ENCODE measurements around the gene LYPD6B. TPM values are rescaled to one million over a fixed set of nuclear protein-coding genes. Genes with fewer than 3 reads are reported as not detected.

LYPD6B gene
- total RNA-seq, 1 experiment from 2014 or later, result 6.1 TPM

DNA sequence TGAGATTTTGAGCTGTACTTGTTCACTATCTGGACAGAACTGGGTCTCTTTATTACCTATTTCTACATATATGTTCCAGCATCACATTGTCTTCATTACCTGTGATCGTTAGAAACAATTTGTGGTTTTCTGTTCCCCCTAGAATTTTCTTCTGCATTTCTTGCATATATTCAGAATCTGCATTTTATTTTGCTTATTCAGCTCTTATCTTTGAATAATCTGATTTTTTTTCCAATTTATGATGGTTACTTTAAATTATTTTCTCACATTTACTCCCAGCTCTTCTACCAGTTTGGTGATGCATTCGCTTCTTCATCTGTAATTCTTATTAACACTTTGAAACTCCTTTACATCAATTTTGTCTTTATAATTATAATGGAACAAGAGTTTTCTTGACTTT lies 55.1 kb downstream of the LYPD6B start:
- ATAC-seq (no peak), DNase-seq (ENCODE audit: low read depth, low spot score) (no peak)
- Histone ChIP-seq H3K36me3 (ENCODE audit: control insufficient read depth in 1 of 2, insufficient read depth in 2 of 2, low read length in 2 of 2) (no peaks in the 10 kb centered on the region), H3K27me3 (ENCODE audit: insufficient read depth, low read length) (no peaks in the 10 kb centered on the region), H3K9me2 (ENCODE audit: insufficient read depth) (no peaks in the 10 kb centered on the region), H3K4me1 (ENCODE audit: control insufficient read depth in 1 of 2, insufficient read depth in 2 of 2, low read length in 2 of 2) (no peaks in the 10 kb centered on the region), H3K4me3 (replicated peaks in 1 of 2; ENCODE audit: low read depth in 1 of 2, low read length in 2 of 2) (no peak overlapping the region), H3K27ac (ENCODE audit: low read depth, low read length) (no peak overlapping the region), H3K9me3 (ENCODE audit: control insufficient read depth in 1 of 2, insufficient read depth in 1 of 2, low read depth in 1 of 2, low read length in 2 of 2) (no peaks in the 10 kb centered on the region), H4K20me1 (ENCODE audit: insufficient read depth) (no peaks in the 10 kb centered on the region), H3K4me2 (ENCODE audit: low read length) (no peak overlapping the region), H3K79me2 (ENCODE audit: insufficient read depth, low read length) (no peaks in the 10 kb centered on the region), H2AFZ (ENCODE audit: low read depth, low read length, poor library complexity, severe bottlenecking) (no peak overlapping the region), H3K9ac (ENCODE audit: low read length) (no peak overlapping the region)
- RAD21 ChIA-PET (ENCODE audit: low non-redundant PET in 1 of 2, low total read pairs in 2 of 2, uncharacterized antibody in 2 of 2, unreplicated experiment in 2 of 2), result no interaction called here
- TF ChIP-seq TCF7L2 (IDR thresholded peaks at IDR 0.05; ENCODE audit: borderline replicate concordance, extremely low read depth, insufficient read depth, insufficient read length), result no peak
- TF ChIP-seq YY1 (IDR thresholded peaks at IDR 0.05; ENCODE audit: extremely low read depth, insufficient replicate concordance, low read depth, low read length), result no peak
- TF ChIP-seq ZFX (IDR thresholded peaks at IDR 0.05), result no peak
- TF ChIP-seq REST (IDR thresholded peaks at IDR 0.05; ENCODE audit: low read depth), result no peak
- no peak for TF ChIP-seq CEBPB (IDR thresholded peaks at IDR 0.05; ENCODE audit: low read depth)
- TF ChIP-seq POLR2A (IDR thresholded peaks at IDR 0.05; ENCODE audit: borderline replicate concordance, extremely low read depth, insufficient read depth, insufficient read length), result no peak
- BruUV-seq (replicated peaks), result no TSS peak
- CTCF ChIA-PET, result no interaction called here
- intact Hi-C loops (cut with micrococcal nuclease), result no loop called here
- POLR2A ChIA-PET, result no interaction called here
